Activated effector memory CD4-positive, alpha-beta T cell treated with anti-CD3 and anti-CD28 coated beads, Interleukin-2, amount 50 U/mL, for 16 hours (primary cell): ENCODE data around the gene ESPNL.

Source experiments
- DNase-seq: peaks from one replicate; pipeline ENCODE4 v3.0.0-alpha.2; 2020

ESPNL gene

GRCh38 chr2:238129166-238130010 lies 29.2 kb downstream of the ESPNL start:
- DNase-seq = no peak

DNA sequence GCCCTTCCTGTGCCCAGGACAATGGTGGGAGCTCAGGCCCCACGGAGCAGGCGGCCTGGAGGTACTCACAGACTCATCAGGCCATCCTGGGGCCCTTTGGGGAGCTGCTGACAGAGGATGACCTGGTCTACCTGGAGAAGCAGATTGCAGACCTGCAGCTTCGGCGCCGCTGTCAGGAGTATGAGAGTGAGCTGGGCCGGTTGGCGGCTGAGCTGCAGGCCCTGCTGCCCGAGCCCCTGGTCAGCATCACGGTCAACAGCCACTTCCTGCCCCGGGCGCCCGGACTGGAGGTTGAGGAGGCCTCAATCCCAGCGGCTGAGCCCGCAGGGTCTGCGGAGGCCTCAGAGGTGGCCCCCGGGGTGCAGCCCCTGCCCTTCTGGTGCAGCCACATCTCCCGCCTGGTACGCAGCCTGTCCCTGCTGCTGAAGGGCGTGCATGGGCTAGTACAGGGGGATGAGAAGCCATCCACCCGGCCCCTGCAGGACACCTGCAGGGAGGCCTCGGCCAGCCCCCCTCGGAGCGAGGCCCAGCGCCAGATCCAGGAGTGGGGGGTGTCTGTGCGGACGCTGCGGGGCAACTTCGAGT lies 30.1 kb downstream of the ESPNL start:
- DNase-seq = no peak

- no peak for DNase-seq
Measured at GRCh38 chr2:238130696-238131628, 30.8 kb downstream of the ESPNL start.

DNA sequence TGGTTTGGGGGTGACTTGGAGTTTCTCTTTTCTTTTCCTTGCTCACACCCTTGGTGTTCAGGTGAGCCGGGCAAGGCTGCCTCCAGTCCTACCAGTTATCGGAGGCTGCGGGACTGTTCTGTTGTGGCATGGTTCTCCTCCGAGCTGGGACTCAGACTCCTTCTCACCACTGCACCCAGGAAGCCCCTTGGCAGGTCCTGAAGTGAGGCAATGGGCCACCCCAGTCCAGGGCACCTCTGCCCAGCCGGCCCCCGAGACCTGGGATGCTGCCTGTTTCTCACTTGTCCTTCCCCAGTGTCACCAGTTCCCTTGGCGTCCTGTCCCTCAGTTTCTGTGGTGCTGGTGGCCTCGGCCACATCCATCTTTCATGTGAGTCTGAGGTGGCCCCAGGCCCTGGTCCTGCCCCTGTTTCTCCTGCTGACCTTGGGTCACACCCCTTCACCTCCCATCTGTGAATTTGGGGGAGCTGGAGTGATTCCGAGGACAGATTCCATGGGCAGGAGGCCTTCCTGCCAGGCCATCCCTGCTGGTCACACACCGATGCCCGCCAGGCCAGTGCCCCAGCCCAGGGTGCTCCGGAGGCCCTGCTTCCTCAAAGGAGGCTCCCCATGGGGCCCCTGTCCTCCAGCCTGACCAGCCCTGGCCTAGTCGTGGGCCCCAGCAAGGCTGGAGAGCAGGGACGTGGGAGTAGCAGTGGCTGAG lies 31.8 kb downstream of the ESPNL start:
- DNase-seq = no peak

- DNase-seq = no peak
Measured at GRCh38 chr2:238132463-238133450, 32.6 kb downstream of the ESPNL start.

DNA sequence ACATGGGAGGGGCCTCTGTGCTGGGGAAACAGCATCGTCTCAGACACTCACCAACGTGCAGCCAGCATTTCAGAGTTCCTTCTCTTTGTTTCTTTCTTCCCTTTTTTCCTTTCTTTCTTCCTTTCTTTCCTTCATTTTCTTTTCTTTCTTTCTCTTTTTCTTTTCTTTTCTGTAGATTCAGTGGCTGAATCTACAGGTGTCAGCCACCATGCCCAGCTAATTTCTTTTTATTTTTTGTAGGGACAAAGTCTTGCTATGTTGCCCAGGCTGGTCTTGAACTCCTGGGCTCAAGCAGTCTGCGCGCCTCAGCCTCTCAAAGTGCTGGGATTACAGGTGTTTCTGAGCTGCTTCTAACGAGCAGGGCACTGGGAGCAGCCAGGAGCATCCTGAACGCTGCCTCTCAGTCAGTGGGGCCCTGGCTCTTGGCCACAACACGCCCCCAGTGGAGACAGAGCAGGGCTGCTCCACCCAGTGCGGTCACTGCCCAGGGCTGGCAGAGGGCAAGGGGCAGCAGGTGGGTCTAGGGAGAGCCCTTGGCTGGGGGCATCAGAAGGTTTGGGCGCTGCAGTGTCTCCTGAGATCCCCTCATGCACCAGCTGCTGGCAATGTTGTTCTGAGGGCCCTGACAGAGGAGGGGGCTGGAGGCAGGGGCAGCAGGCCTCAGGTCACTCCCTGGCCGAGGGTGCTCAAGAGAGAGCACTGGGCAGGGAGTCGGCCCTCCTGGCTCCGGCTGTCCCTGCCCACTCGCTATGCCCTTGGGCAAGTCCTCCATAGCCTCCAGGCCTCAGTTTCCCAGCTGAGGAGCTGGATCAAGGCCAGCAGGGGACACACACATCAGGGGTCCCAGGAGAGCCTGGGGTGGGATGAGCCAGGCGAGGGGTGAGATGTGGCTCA lies 33.6 kb downstream of the ESPNL start:
- peak; percentile 46 for DNase-seq

DNA sequence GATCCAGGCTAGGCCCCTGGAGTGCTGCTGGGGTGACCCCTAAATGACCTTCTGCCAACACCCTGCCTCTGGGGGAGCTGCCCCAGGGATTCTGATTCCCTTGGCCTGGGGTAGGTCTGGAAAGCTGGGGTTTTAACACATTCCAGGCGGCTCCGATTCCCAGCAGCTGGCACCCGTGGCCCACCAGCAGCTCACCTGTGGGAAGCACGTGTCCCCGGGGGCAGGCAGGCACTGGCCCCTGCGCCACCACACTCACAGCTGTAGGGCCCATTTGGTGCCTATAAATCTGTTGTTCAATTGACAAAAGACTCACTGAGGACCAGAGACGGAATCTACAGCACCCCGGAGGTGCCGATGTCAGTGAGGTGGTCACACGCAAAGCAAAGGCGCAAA lies 34.2 kb downstream of the ESPNL start:
- DNase-seq = no peak

DNA sequence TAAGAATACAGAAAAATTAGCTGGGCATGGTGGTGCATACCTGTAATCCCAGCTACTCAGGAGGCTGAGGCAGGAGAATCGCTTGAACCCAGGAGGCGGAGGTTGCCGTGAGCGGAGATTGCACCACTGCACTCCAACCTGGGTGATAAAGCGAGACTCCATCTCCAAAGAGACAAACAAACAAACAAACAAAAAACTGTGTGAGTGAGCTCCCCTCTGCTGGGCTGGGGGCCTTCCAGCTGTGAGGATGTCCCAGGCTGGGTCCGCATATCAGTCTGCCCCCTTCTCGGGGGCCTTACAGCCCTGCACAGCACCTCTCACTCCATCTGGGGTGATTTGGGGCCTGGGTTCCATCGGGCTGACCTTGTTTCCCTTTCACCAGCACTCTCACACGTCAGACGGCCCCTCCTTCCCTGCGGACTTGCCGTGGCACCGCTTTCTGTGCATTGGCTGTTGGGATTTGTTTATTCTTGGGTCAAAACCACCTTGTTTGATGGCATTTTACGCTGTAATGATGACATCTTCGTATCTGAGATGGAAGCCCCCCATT lies 35.5 kb downstream of the ESPNL start:
- no peak for DNase-seq

- DNase-seq = no peak
Measured at GRCh38 chr2:238136820-238137537, 36.8 kb downstream of the ESPNL start.

- no peak for DNase-seq
Measured at GRCh38 chr2:238137885-238138284, 37.7 kb downstream of the ESPNL start.

- no peak for DNase-seq
Measured at GRCh38 chr2:238138331-238139195, 38.4 kb downstream of the ESPNL start, which contains the start of gene KLHL30. Gene KLHL30, plus strand, starts transcription at chr2:238138668. Its CDS starts 2,087 bp downstream, at chr2:238140755.

DNA sequence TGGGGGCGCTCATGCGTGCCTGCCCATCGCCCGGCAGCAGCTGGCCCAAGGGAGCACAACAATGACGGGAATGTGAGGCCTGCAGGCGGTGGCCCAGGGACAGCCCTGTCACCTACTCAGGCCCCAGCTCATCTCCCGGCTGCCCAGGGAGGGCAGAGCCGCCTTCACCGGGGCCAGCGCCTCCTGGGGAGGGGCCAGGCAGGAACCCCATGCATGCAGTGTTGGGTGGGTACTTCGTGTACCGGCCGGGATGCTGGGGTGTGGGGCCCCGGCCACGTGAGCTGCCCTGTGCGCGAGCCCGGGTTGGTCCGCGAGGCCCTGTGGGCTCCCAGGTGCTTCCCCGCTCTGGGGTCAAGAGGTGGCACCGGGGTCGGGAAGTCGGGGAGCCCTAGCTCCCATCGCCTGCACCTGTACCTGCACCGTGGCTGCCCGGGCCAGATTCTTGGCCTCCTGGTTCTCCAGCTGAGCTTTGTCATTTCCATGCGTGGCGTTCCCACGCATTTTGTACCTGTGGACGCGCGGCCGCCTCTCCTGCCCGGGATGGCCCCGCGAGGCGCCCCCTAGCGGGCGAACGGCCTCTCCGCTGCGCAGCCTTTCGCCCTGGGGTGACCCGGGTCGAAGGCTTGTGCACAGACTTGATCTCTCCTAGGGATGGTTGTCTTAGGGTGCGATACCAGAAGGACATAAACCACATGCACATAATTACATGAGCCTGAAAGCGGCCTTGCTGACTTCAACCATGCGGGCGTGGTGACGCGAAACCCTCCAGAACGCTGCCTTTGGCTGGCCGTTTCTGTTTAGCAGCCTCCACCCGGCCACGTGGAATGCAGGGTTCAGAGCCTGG lies 39.3 kb downstream of the ESPNL start:
- peak; percentile 72 for DNase-seq

GRCh38 chr2:238140040-238140439 lies 39.9 kb downstream of the ESPNL start:
- DNase-seq = no peak

- no peak for DNase-seq
Measured at GRCh38 chr2:238140721-238141540, 40.8 kb downstream of the ESPNL start.

DNA sequence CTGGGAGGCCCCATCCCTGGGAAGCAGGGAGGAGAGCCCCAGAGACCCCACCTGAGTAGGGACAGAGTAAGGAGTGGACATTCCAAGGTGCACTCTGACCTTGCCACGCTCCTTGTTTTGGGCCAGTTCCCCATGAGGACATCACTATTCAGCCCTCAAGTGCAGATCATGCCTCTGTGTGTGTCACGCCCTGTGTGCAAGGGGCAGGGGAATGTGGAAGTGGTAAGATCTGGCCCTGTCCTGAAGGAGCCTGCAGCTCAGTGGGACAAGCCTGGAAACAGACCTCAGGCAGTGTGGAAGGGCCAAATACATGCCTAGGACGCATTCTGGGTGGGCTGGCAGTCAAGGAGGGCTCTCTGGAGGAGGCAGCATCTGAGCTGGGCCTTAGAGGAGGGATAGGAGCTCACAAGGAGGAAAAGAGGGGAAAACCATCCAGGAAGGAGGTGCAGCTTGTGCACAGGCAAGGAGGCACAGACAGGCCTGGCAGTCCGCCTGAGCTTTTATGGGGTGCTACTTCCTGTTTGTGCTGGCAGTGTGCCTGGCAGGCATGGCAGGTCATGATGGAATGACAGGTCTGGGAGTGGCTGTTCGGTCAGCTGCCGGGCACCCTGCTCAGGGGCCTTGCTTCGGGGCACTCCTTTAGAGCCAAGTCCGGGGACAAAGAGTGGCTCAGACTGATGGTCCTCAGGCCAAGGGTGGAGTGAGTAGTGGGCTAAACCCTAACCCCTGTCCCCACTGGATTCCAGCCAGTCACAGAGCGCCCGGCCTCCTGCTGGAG lies 41.6 kb downstream of the ESPNL start:
- no peak for DNase-seq
